ENCODE data around the gene SMARCA4.

DNA sequence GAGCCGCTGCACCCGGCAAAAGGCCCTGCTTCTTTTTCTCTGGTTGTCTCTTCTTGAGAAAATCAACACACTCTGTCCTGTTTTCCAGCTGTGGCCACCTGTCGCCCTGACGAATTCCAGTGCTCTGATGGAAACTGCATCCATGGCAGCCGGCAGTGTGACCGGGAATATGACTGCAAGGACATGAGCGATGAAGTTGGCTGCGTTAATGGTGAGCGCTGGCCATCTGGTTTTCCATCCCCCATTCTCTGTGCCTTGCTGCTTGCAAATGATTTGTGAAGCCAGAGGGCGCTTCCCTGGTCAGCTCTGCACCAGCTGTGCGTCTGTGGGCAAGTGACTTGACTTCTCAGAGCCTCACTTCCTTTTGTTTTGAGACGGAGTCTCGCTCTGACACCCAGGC, 145.6 kb downstream of the SMARCA4 start:
- no peak for TF ChIP-seq CTCF (conservative IDR thresholded peaks at IDR 0.05 in 1 of 2, IDR thresholded peaks at IDR 0.05 in 1 of 2; ENCODE audit: extremely low read depth in 1 of 2, insufficient read depth in 1 of 2, low read depth in 1 of 2, low read length in 2 of 2)
- TF ChIP-seq EZH2 (IDR thresholded peaks at IDR 0.05; ENCODE audit: borderline replicate concordance, low read length), result no peak

All from mammary epithelial cell (primary cell).